H9 (cell line): ENCODE results near the gene CCDC149. TPM values are rescaled to one million over a fixed set of nuclear protein-coding genes. Genes with fewer than 3 reads are reported as not detected.

Experiments
- DNase-seq: peaks from one replicate; pipeline ENCODE4 v3.0.0-alpha.2; 2017
- H2AFZ ChIP-seq: one replicate; pipeline ENCODE4 v1.6.1; 2013; ENCODE audit warnings: mild to moderate bottlenecking, low read length, control low read depth, moderate library complexity
- H2AK5ac ChIP-seq: 2 replicates; pipeline ENCODE4 v1.6.1; 2013; ENCODE audit warnings: low read length, control low read depth, mixed read lengths; ENCODE audit not compliant: insufficient read length
- H2BK120ac ChIP-seq: one replicate; pipeline ENCODE4 v1.6.1; 2013; ENCODE audit warnings: low read depth, mild to moderate bottlenecking, low read length, control low read depth, inconsistent platforms; ENCODE audit not compliant: poor library complexity, severe bottlenecking
- H2BK12ac ChIP-seq: 2 replicates; pipeline ENCODE4 v1.6.1; 2013; ENCODE audit warnings: low read length, control low read depth, mixed read lengths, low read depth; ENCODE audit not compliant: insufficient read length
- H2BK15ac ChIP-seq: 2 replicates; pipeline ENCODE4 v1.6.1; 2013; ENCODE audit warnings: low read depth, low read length, control low read depth
- H2BK20ac ChIP-seq: one replicate; pipeline ENCODE4 v1.6.1; 2013; ENCODE audit warnings: low read depth, mild to moderate bottlenecking, low read length, control low read depth, inconsistent platforms; ENCODE audit not compliant: poor library complexity, severe bottlenecking
- H2BK5ac ChIP-seq: 2 replicates; pipeline ENCODE4 v1.6.1; 2013; ENCODE audit warnings: low read length, control low read depth, mixed read lengths; ENCODE audit not compliant: insufficient read length
- H3K14ac ChIP-seq: 2 replicates; pipeline ENCODE4 v1.6.1; 2013; ENCODE audit warnings: low read length, control low read depth; ENCODE audit not compliant: insufficient read depth
- H3K18ac ChIP-seq: 2 replicates; pipeline ENCODE4 v1.6.1; 2013; ENCODE audit warnings: low read depth, mild to moderate bottlenecking, mixed read lengths, low read length, control low read depth; ENCODE audit not compliant: insufficient read length
- H3K23ac ChIP-seq: 2 replicates; pipeline ENCODE4 v1.6.1; 2013; ENCODE audit warnings: low read length, control low read depth, mixed read lengths, low read depth; ENCODE audit not compliant: insufficient read length
- H3K23me2 ChIP-seq: 2 replicates; pipeline ENCODE4 v1.6.1; 2013; ENCODE audit warnings: low read depth, mild to moderate bottlenecking, mixed read lengths, low read length, control low read depth; ENCODE audit not compliant: insufficient read length, poor library complexity, severe bottlenecking
- H3K27ac ChIP-seq: 2 replicates; pipeline ENCODE4 v1.5.1; 2013; ENCODE audit warnings: low read length, control low read depth, mixed read lengths, low read depth; ENCODE audit not compliant: insufficient read length
- H3K27me3 ChIP-seq: 2 replicates; pipeline ENCODE4 v1.6.1; 2013; ENCODE audit warnings: low read length, control low read depth, inconsistent platforms; ENCODE audit not compliant: insufficient read depth
- H3K4ac ChIP-seq: 2 replicates; pipeline ENCODE4 v1.6.1; 2013; ENCODE audit warnings: low read depth, mild to moderate bottlenecking, control low read depth, inconsistent platforms, low read length, moderate library complexity
- H3K4me1 ChIP-seq: 2 replicates; pipeline ENCODE4 v1.6.1; 2013; ENCODE audit warnings: low read length, control low read depth, inconsistent platforms; ENCODE audit not compliant: insufficient read depth
- H3K4me2 ChIP-seq: 2 replicates; pipeline ENCODE4 v1.6.1; 2013; ENCODE audit warnings: low read length, control low read depth, mixed read lengths; ENCODE audit not compliant: insufficient read length, insufficient read depth
- H3K56ac ChIP-seq: 2 replicates; pipeline ENCODE4 v1.6.1; 2013; ENCODE audit warnings: low read depth, mild to moderate bottlenecking, mixed read lengths, low read length, control low read depth; ENCODE audit not compliant: insufficient read length
- H3K79me1 ChIP-seq: 2 replicates; pipeline ENCODE4 v1.6.1; 2013; ENCODE audit warnings: low read depth, mild to moderate bottlenecking, moderate library complexity, low read length, control low read depth, inconsistent platforms; ENCODE audit not compliant: insufficient read depth, poor library complexity, severe bottlenecking
- H3K79me2 ChIP-seq: 2 replicates; pipeline ENCODE4 v1.6.1; 2013; ENCODE audit warnings: low read length, control low read depth, inconsistent platforms; ENCODE audit not compliant: insufficient read depth
- H3K9ac ChIP-seq: 2 replicates; pipeline ENCODE4 v1.6.1; 2013; ENCODE audit warnings: low read length, control low read depth, mixed read lengths; ENCODE audit not compliant: insufficient read length; ENCODE audit errors: extremely low read depth
- H3K9me3 ChIP-seq: one replicate; pipeline ENCODE4 v1.6.1; 2013; ENCODE audit warnings: low read depth, low read length, inconsistent platforms; ENCODE audit not compliant: control insufficient read depth
- H3T11ph ChIP-seq: one replicate; pipeline ENCODE4 v1.6.1; 2013; ENCODE audit warnings: mild to moderate bottlenecking, low read length, control low read depth, inconsistent platforms
- H4K20me1 ChIP-seq: one replicate; pipeline ENCODE4 v1.6.1; 2013; ENCODE audit not compliant: control insufficient read depth, insufficient read length, insufficient read depth
- H4K5ac ChIP-seq: 2 replicates; pipeline ENCODE4 v1.6.1; 2013; ENCODE audit warnings: low read depth, mild to moderate bottlenecking, mixed read lengths, low read length, control low read depth; ENCODE audit not compliant: insufficient read length
- H4K8ac ChIP-seq: replicated peaks from 2 replicates; pipeline ENCODE4 v1.6.1; 2013; ENCODE audit warnings: low read length, control low read depth, mixed read lengths, low read depth; ENCODE audit not compliant: insufficient read length
- H4K91ac ChIP-seq: 2 replicates; pipeline ENCODE4 v1.6.1; 2013; ENCODE audit warnings: low read depth, mild to moderate bottlenecking, moderate library complexity, mixed read lengths, low read length, control low read depth; ENCODE audit not compliant: insufficient read length
- H3K27ac Mint-ChIP-seq, 3 experiments: 2 replicates in 2 of 3; 3 replicates in 1 of 3; pipeline ENCODE4 v1.8.0; 2020 to 2021; ENCODE audit warnings: mixed read lengths in 3 of 3, mild to moderate bottlenecking in 1 of 3, moderate library complexity in 1 of 3
- H3K27me3 Mint-ChIP-seq: 2 replicates; pipeline ENCODE4 v1.8.0; 2021; ENCODE audit warnings: low read depth, mild to moderate bottlenecking, moderate library complexity, mixed read lengths
- H3K36me3 Mint-ChIP-seq, 3 experiments: 2 replicates in 2 of 3; 3 replicates in 1 of 3; pipeline ENCODE4 v1.8.0; 2020 to 2021; ENCODE audit warnings: low read depth in 3 of 3, mixed read lengths in 3 of 3; ENCODE audit not compliant: insufficient read depth in 1 of 3
- H3K4me1 Mint-ChIP-seq, 2 experiments: 2 replicates each; pipeline ENCODE4 v1.8.0; 2020; ENCODE audit warnings: mixed read lengths in 2 of 2
- H3K4me3 Mint-ChIP-seq, 2 experiments: 2 replicates in 1 of 2; 3 replicates in 1 of 2; pipeline ENCODE4 v1.8.0; 2020 to 2021; ENCODE audit warnings: mild to moderate bottlenecking in 2 of 2, mixed read lengths in 2 of 2, moderate library complexity in 1 of 2
- H3K9me3 Mint-ChIP-seq, 2 experiments: 2 replicates in 1 of 2; 3 replicates in 1 of 2; pipeline ENCODE4 v1.8.0; 2020; ENCODE audit warnings: mild to moderate bottlenecking in 2 of 2, mixed read lengths in 2 of 2, moderate library complexity in 1 of 2
- CTCF ChIP-seq: fragments of 200-600 bp; sonication (generic); conservative IDR thresholded peaks from 3 replicates; pipeline ENCODE4 v1.8.0; 2021; ENCODE audit warnings: antibody characterized with exemption, mild to moderate bottlenecking
- WGBS: extraction: QIAGEN DNeasy Blood & Tissue Kit; methylation state at CpG from one replicate; pipeline ENCODE4 v1.1.7; 2013; ENCODE audit warnings: missing lambda C conversion rate, low lambda C conversion rate, mixed read lengths; ENCODE audit not compliant: insufficient read length; ENCODE audit errors: extremely low coverage; 5-methylcytosine and 5-hydroxymethylcytosine counted together
- total RNA-seq: library from RNA; stranded (reverse); gene quantifications from 2 replicates; pipeline ENCODE4 v1.2.1, GENCODE V29; 2021

Gene CCDC149
- total RNA-seq, 1 experiment from 2014 or later = 4.5 TPM

GRCh38 chr4:24853142-24853541, 59.7 kb downstream of the CCDC149 start:
- H3K27ac Mint-ChIP-seq = no peak overlapping the region
- Histone ChIP-seq H3K23ac (no peak overlapping the region), H2AFZ (no peak overlapping the region), H3K23me2 (no peaks in the 10 kb centered on the region), H4K8ac (no peak overlapping the region), H3K4me2 (no peak overlapping the region), H3K56ac (no peak overlapping the region), H2BK20ac (no peak overlapping the region), H3K4ac (no peak overlapping the region), H3K9ac (no peak overlapping the region), H4K20me1 (no peaks in the 10 kb centered on the region), H2BK120ac (no peak overlapping the region), H2BK15ac (no peak overlapping the region), H4K91ac (no peak overlapping the region), H3K9me3 (no peaks in the 10 kb centered on the region), H4K5ac (no peak overlapping the region), H2AK5ac (no peak overlapping the region), H3K79me2 (no peaks in the 10 kb centered on the region), H3K14ac (no peak overlapping the region), H2BK12ac (no peak overlapping the region), H3T11ph (no peak overlapping the region), H3K4me1 (no peaks in the 10 kb centered on the region), H2BK5ac (no peak overlapping the region), H3K27ac (no peak overlapping the region), H3K18ac (no peak overlapping the region), H3K27me3 (no peaks in the 10 kb centered on the region), H3K79me1 (no peaks in the 10 kb centered on the region)
- WGBS = no CpG with 5 or more reads among the region's 5 CpGs
- no peak overlapping the region for H3K4me3 Mint-ChIP-seq
- TF ChIP-seq CTCF = no peak
- no peaks in the 10 kb centered on the region; a peak in 1 of 7 replicates for H3K36me3 Mint-ChIP-seq
- DNase-seq = no peak
- peaks cover 5% of the 10 kb centered on the region for H3K27me3 Mint-ChIP-seq
- no peaks in the 10 kb centered on the region for H3K9me3 Mint-ChIP-seq
- H3K4me1 Mint-ChIP-seq = peaks cover 20 to 23% of the 10 kb centered on the region in 2 experiments
